ENCODE results near the gene REG1A.

The REG1A gene

GRCh38 chr2:79128406-79128805 lies 8.1 kb downstream of the REG1A start:
- DNase-seq: no peak

GRCh38 chr2:79129260-79129659 lies 9.0 kb downstream of the REG1A start:
- DNase-seq: no peak

- no peak for DNase-seq
These were observed 9.5 kb downstream of the REG1A start for GRCh38 chr2:79129804-79130203.

- DNase-seq: no peak
These were observed 11.4 kb downstream of the REG1A start for GRCh38 chr2:79131687-79132086.

- no peak for DNase-seq
These were observed 18.1 kb downstream of the REG1A start for GRCh38 chr2:79138385-79138784.

GRCh38 chr2:79139423-79139822 lies 19.1 kb downstream of the REG1A start:
- no peak for DNase-seq

GRCh38 chr2:79155826-79156476 lies 35.7 kb downstream of the REG1A start:
- no peak for DNase-seq

- no peak for DNase-seq
These were observed 38.7 kb downstream of the REG1A start for GRCh38 chr2:79159030-79159429.

- DNase-seq: no peak
These were observed 39.4 kb downstream of the REG1A start, which contains the start of gene REG3A for GRCh38 chr2:79159653-79160052. TSS of gene REG3A (minus strand) at chr2:79159753. CDS start at chr2:79159405, 348 bp downstream.

- DNase-seq: no peak
These were observed 41.8 kb downstream of the REG1A start for GRCh38 chr2:79162132-79162531.

- no peak for DNase-seq
These were observed 42.5 kb downstream of the REG1A start for GRCh38 chr2:79162801-79163200.

GRCh38 chr2:79171348-79171958 lies 51.2 kb downstream of the REG1A start:
- DNase-seq: no peak

All from SHP77 (cell line).